GM19023 (cell line): ENCODE data around the gene ENDOV.

ENCODE experiments used
- ATAC-seq: cut with Tn5 transposase; IDR thresholded peaks from one replicate; pipeline ENCODE4 v1.9.1; 2021; ENCODE audit warnings: mild to moderate bottlenecking, moderate library complexity; ENCODE audit not compliant: unreplicated experiment

Gene ENDOV

GRCh38 chr17:80430446-80431245 lies 15.7 kb downstream of the ENDOV start:
- ATAC-seq, result no peak

- no peak for ATAC-seq
These were observed 16.6 kb downstream of the ENDOV start for GRCh38 chr17:80431246-80432195.

- no peak for ATAC-seq
These were observed 17.5 kb downstream of the ENDOV start for GRCh38 chr17:80432350-80432955.

GRCh38 chr17:80432961-80433550 lies 18.1 kb downstream of the ENDOV start:
- ATAC-seq, result no peak

- ATAC-seq, result no peak
These were observed 19.1 kb downstream of the ENDOV start for GRCh38 chr17:80433916-80434666.

- no peak for ATAC-seq
These were observed 22.6 kb downstream of the ENDOV start for GRCh38 chr17:80437532-80437931.

GRCh38 chr17:80438806-80439205 lies 23.8 kb downstream of the ENDOV start:
- ATAC-seq, result no peak

GRCh38 chr17:80439499-80439898 lies 24.5 kb downstream of the ENDOV start:
- no peak for ATAC-seq

GRCh38 chr17:80441133-80441578 lies 26.2 kb downstream of the ENDOV start:
- no peak for ATAC-seq

- ATAC-seq, result no peak
These were observed 26.8 kb downstream of the ENDOV start for GRCh38 chr17:80441598-80442322.

GRCh38 chr17:80442323-80442659 lies 27.3 kb downstream of the ENDOV start:
- no peak for ATAC-seq

GRCh38 chr17:80442764-80443163 lies 27.8 kb downstream of the ENDOV start:
- ATAC-seq, result no peak

GRCh38 chr17:80443498-80443897 lies 28.5 kb downstream of the ENDOV start:
- ATAC-seq, result no peak

- no peak for ATAC-seq
These were observed 29.1 kb downstream of the ENDOV start for GRCh38 chr17:80443916-80444643.

GRCh38 chr17:80444644-80444979 lies 29.6 kb downstream of the ENDOV start:
- ATAC-seq, result no peak

- no peak for ATAC-seq
These were observed 30.2 kb downstream of the ENDOV start for GRCh38 chr17:80445007-80445725.

GRCh38 chr17:80445726-80446110 lies 30.8 kb downstream of the ENDOV start:
- ATAC-seq, result no peak

- ATAC-seq, result no peak
These were observed 31.9 kb downstream of the ENDOV start for GRCh38 chr17:80446645-80447405.
